HG02798 (cell line): ENCODE results near the gene INTS15.
"Not testable (repeated sequence)": the region's sequence is repeated elsewhere in the genome, so short reads cannot be mapped to it uniquely, and the experiment has no call there.

ENCODE experiments used
- ATAC-seq: cut with Tn5 transposase; IDR thresholded peaks from one replicate; pipeline ENCODE4 v1.9.1; 2021; ENCODE audit warnings: mild to moderate bottlenecking; ENCODE audit not compliant: unreplicated experiment, poor library complexity

Gene INTS15

DNA sequence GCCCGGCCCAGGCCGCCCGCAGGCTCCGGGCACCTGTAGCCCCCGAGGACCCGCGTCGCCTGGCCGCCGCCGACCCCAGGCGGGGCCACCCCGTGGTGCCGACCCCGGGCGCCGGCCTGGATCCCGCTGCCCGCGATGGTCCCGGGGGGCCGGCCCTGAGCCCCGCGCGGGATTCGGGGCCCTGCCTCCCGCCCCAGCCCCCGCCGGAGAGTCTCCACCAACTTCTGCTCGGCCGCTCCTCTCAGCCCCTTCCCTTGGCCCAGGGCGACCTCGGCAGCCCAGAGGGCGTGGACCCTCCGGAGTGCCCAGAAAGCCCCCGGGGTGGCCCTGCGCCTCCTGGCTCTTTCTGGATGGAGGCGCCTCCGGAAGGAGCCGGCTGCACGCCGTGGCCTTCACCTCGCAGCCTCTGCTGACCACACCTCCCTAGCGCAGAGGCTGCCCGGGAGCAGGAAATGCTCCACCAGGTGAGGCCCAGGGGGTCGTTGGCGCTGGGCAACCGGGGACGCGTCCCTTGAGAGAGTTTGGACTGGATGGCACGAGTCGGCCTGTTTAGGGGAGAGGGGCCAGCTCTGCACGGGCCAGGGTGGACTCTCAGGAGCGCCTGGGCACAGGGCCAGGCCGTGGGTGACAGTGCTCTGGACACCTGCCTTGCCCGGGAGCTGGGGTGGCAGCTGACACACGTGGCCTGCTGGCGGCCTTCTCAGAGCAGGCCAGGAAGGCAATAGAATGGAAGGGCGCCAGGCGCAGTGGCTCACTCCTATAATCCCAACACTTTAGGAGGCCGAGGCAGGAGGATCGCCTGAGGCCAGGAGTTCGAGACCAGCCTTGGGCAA is 26.1 kb downstream of the INTS15 start:
- ATAC-seq: no peak

DNA sequence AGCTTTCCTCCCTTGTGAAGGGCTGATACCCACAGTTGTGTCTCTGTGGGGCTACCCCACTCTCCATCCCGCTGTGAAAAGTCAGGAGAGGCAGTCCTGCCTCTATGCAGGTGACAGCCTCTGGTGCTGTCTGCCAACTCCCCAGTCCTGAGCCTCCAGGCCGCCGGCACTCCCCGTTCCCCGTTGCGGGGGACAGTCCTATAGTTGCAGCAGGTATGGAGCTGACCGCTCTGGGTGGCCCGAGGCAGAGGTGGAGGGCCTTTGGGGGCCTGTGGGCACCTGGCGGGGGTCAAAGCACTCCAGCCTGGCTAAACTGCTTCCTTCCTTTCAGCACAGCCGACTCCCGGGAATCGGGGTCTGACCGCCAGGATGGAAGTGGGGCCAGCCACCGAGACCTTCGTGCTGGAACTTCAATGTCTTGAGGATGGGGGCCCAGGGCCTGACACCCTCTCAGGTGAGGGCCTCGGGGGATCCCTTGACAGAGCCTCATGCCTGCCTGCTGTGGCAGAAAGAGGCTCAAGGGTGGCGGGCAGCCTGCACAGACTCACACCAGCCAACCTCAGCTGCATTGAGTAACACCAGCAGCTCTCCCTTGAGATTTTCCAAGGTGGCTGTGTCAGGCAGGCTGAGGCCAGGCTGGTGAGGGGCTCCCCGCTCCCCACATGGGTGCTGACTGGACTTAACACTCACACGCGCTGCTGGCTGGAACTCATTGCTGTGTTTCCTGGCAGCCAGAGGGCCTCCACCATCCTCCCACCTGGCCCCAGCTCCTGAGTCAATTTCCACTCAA is 27.2 kb downstream of the INTS15 start:
- no peak for ATAC-seq

- no peak for ATAC-seq
Observed at GRCh38 chr7:6618621-6619020, 28.8 kb downstream of the INTS15 start.

DNA sequence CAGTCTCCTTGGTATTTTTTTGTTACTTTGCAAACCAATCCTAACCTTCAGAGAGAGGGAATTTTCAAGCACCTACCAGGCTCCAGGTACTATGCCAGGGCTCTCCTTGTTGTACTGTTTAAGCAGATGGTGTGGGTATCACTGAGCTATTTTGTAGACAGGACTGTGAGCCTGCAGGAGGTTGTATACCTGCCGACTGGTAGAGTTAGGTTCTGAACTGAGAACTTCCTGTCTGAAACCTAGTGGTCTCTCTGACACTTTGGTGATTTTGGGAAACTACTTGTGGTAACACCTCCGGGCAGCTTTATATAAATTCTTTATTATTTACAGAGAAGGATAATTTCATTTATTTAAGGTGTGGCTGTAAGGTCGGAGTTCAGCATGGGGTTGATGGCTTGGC is 30.1 kb downstream of the INTS15 start:
- no peak for ATAC-seq

GRCh38 chr7:6621195-6622133 is 31.6 kb downstream of the INTS15 start:
- no peak for ATAC-seq

GRCh38 chr7:6622134-6622710 is 32.4 kb downstream of the INTS15 start:
- ATAC-seq: no peak

GRCh38 chr7:6623589-6624245 is 33.9 kb downstream of the INTS15 start:
- ATAC-seq: no peak

DNA sequence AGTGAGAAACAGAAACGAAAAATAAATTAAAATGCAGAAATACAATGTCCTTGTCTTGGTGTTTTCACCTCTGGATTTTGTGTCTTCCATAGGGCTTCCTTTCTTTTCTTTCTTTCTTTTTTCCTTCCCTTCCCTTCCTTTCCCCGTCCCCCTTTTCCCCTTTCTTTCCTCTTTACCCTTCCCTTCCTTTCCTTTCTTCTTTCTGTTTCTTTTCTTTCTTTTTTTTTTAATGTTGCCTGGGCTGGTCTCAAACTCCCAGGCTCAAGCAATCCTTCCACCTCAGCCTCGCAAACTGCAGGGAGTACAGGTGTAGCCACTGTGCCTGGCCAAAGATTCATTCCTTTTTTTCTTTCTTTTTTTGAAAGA is 34.4 kb downstream of the INTS15 start:
- no peak for ATAC-seq

DNA sequence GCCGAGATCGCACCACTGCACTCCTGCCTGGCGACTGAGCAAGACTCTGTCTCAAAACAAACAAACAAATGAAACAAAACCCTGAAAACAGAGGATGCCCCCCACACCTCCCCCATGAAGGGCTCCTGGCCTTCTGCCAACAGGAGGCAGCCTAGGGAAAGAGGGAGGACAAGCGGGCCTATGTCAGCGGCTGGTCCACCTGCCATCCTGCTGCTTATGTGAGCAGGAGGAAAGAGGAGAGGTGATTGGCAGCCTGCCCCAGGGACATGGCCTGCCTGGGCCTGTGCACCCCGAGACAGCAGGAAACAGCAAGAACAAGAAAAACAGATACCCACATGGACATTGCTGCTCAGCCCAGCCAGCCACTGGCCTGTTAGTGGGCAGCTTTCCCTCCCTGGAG is 38.2 kb downstream of the INTS15 start:
- no peak for ATAC-seq

DNA sequence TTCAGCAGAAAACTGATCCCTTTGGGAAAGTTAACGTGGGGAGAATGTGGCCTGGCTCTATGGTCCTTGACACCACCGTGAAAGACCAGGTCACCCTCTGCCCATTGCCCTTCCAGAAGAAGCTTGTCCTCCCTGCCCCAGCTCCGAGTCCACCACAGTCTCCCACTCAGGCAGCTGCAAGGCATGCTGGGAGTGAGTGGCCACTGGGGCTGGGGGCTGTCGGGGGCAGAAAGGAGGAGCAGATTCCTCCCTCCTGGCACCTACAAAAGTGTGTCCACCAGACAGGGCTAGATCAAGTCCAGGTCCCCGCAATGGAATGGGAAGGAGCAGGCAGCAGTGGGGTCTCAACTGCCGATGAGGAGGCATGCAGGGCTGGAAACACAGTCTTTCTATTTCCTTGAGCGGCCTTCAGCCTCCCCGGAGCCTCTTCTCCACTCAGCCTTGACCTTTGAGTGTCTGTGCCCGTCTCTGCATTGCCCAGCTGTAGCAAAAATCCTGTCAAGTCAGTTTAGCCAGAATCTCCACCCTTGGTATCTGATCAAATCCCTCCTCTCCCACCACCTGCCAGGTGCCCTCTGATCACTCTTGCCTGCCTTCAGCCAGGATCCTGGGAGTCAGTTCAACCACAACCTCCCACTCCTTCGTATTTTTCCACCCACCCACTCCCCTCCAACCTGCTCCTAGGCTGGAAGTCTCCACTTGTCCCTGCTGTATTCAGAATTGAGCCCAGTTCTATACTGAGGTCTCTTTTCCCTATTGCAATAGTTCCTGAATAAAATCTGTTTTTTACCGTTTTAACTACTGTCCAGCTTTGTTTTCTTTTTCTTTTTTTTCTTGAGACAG is 40.4 kb downstream of the INTS15 start:
- no peak for ATAC-seq

- no peak for ATAC-seq
Observed at GRCh38 chr7:6631605-6632004, 41.8 kb downstream of the INTS15 start.

DNA sequence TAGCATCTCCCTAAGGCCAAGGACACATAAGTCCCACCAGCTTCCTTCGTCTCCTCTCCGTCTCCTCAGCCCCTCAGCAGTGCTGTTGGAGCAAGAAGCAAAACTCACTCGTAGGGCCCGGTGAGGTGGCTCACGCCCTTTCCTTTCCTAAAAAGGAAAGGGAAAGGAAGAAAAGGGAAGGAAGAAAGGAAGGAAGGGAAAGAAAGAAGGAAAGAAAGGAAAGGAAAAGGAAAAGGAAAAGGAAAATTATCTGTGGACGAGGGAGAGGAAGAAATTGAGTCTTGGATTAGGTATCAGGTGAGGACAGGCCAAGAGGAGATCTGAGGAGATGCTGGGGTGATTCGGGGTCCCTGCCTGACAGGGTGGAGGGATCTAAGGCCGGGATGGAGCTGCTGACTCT is 44.2 kb downstream of the INTS15 start:
- no peak for ATAC-seq

DNA sequence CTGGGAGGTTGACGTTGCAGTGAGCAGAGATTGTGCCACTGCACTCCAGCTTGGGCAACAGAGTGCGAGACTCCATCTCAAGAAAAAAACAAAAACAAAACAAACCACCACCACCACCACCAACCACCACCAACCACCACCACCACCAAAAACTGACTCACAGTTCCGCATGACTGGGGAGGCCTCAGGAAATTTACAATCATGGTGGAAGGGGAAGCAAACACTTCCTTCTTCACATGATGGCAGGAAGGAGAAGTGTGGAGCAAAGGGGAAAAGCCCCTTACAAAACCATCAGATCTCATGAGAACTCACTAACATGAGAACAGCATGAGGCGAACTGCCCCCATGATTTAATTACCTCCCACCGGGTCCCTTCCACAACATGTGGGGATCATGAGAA is 45.1 kb downstream of the INTS15 start:
- ATAC-seq: not testable (repeated sequence)

DNA sequence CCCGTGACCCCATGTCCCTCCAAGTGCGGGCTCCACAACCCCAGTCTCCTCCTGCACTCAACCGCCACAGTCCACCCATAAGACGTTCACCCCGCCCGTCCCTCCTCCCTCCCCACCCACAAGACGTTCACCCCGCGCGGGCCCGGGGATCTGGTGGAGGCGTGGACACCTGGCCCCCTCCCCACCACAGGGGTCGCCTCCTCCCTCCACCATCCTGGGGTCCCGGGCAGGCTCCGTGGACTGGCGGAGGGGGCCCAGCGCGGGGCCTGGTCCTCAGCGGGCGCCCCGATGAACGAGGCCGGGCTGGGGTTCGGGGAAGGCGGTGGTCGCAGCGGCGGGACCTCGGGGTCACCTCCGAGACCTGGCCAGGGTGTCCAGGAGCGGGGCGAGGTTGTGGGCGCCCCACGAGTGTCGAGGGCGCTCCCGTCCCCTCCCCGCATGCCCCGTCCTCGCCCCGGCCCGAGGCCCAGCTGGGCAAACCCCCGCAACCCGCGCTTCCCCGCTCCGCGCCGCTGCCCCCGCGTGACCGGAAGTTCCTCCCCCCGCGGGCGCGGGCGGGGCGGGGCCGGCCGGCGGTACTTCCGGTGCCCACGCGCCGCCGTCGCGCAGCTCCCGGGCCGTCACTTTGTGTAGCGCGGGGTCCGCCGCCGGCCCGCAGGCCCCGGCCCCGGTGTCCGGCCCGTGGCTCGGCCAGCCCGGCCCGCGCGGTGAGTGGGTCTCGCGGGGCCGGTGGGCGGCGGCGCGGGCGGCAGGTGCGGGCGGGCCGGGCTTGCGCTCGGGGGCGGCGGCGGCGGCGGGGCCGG is 47.1 kb downstream of the INTS15 start, which contains the start of gene ZNF316:
TSS of gene ZNF316 (plus strand) at position 578 of the 803 bp plus-strand sequence. CDS start 5,092 bp downstream, outside the sequence.
- ATAC-seq: peak; percentile 82

DNA sequence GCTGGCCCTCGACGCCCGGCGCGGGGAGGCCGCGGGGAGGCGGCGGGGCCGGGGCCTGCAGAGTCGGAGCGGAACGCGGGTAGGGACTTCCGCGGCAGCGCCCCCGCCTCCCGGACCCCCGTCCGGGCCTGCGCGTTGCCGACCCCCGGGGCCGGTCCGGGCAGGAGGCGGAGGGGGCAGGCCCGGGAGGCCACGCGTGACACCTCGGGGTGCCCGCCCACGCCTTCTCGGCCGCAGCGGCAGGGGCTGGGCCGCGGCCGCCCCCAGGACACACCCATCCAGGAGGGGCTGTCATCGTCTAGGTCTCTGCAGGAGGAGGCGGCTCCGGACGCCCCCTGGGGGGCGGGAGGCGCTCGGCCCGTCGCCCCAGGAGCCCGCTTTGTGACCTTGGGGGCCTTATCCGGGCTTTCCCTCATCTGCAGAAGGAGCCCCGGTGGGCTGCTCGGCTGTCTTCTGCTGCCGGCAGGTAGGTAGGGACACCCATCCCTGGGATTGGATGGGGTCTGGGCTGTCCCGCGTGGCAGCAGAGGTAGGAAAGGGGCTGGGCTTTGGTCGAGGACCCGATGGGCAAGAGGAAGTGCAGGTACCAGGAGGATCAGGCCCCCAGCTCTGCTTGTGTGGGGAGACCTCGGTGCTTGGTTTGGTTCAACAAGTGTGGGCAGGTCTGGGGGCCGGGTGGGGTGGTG is 47.9 kb downstream of the INTS15 start:
- peak; percentile 78 for ATAC-seq

DNA sequence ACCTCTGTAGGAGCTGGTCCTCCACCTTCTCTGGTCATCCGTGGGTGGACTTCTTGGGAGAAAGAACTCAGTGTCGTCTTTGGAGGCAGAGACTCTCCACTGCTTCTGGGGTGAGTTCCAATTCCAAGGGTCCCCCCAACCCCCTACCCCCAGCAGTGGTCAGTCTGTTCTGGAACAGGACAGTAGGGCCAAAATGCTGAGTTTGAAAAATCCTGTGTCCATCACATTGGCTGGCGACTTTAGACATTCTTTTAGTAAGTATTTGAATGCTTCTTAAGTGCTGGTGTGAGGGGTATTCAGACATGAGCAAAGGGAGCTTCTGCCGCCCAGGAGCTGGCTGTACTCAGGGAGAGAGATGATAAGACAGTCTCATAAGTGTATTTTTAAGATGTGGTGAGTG is 49.2 kb downstream of the INTS15 start:
- ATAC-seq: no peak

DNA sequence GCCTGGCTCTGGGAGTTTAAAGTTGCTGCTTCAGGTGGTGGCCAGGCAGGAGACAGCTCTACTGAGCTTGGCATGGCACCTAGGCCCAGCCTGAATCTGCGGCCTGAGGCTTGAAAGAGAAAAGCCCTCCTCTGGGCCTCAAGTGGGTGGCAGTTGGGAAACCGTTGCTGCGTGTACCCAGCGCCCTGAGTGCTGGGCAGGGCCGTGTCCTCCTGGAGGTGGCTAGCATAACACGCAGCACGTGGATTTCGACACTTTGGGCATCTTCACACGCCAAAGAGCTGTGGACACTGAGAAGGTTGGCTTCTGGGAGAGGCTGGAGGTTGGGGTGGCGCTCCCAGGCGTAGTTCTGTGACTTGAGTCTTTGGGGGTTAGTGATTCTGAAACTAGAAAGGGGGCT is 49.8 kb downstream of the INTS15 start:
- ATAC-seq: no peak
